ENCODE results near the gene NOD1. TPM values are rescaled to one million over a fixed set of nuclear protein-coding genes. Genes with fewer than 3 reads are reported as not detected.
A peak's percentile ranks its signal among the peaks of the same experiment; 100 is the strongest.

The NOD1 gene
- total RNA-seq, 1 donor from 2014 or later = 32.7 TPM

DNA sequence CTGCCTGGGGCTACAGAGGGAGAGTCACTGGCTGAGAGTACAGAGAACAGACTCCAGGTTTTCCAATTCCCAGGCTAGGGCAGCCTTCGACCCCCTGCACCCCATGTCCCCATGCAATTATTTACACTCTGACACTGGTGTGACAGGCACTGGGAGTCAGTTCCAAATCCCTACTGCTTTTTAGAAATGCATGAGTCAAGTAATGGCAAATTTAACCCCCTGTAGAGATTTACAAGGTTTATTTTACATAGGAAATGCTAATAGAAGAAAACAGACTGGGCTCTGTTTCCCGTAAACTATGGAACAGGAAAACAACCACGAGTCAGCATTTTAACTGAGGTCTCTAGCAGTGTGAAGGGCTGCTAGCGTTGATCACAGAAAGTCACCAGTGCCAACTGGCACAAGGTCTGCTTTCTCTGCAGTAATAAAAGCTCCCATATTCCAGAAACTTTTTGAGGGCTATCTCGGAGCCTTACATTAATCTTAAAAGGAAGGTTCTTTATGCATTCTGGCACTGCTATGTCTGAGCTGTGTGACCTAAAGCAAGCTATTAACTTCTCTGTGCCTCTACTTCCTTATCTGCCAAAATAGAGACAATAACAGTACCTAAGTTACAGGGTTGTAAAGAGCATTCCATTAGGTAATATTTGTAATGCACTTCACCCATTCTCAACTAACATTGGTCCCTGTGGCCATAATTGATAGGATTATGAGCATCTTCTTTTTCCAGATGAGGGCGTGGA is 28.2 kb downstream of the NOD1 start:
- Mint-ChIP-seq H3K4me1 (ENCODE audit: unreplicated experiment) (peaks cover 15% of the 10 kb centered on the region), H3K36me3 (ENCODE audit: low read depth, unreplicated experiment) (peaks cover 30% of the 10 kb centered on the region), H3K27ac (ENCODE audit: unreplicated experiment) (no peak overlapping the region), H3K4me3 (ENCODE audit: unreplicated experiment) (no peak overlapping the region), H3K9me3 (ENCODE audit: unreplicated experiment) (no peaks in the 10 kb centered on the region), H3K27me3 (ENCODE audit: unreplicated experiment) (no peaks in the 10 kb centered on the region)
- DNase-seq (ENCODE audit: low spot score) = no peak
- TF ChIP-seq, protein P1, sequence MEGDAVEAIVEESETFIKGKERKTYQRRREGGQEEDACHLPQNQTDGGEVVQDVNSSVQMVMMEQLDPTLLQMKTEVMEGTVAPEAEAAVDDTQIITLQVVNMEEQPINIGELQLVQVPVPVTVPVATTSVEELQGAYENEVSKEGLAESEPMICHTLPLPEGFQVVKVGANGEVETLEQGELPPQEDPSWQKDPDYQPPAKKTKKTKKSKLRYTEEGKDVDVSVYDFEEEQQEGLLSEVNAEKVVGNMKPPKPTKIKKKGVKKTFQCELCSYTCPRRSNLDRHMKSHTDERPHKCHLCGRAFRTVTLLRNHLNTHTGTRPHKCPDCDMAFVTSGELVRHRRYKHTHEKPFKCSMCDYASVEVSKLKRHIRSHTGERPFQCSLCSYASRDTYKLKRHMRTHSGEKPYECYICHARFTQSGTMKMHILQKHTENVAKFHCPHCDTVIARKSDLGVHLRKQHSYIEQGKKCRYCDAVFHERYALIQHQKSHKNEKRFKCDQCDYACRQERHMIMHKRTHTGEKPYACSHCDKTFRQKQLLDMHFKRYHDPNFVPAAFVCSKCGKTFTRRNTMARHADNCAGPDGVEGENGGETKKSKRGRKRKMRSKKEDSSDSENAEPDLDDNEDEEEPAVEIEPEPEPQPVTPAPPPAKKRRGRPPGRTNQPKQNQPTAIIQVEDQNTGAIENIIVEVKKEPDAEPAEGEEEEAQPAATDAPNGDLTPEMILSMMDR (IDR thresholded peaks at IDR 0.05; ENCODE audit: unreplicated experiment) = no peak

DNA sequence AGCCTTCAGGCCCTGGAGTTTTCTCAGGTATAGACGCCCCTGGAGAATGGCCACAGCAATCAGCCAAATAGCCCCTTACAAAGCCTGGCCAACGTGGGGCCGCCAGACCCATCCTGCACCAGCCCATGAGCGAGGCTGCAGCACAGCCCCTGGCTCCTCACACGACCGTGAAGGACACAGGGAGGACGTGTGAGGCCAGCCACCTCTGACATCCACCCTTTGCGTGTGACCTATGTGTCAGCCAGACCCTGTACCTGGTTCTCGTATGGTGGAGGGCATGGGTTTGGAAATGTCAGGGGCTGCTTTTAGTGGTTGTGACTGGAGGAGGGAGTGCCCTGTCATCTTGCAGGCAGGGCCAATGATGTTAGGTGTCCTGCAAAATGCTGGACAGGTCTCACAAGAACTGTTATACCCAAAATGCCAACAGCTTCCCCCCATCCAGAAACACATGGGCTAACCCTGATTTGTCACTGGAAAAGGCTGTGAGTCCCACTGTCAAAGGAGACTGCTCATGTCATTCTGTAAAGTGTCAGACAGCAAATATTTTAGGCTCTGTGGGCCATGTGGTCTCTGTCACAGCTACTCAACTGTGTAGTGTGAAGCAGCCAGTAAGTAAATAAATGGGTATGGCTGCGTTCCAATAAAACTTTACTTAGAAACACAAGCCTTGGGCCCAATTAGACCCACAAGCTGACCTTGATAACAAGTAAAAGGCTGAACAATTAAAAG is 30.0 kb downstream of the NOD1 start:
- Mint-ChIP-seq H3K9me3 (ENCODE audit: unreplicated experiment) (no peaks in the 10 kb centered on the region), H3K27me3 (ENCODE audit: unreplicated experiment) (no peaks in the 10 kb centered on the region), H3K27ac (ENCODE audit: unreplicated experiment) (no peak overlapping the region), H3K4me1 (ENCODE audit: unreplicated experiment) (peaks cover 8% of the 10 kb centered on the region), H3K4me3 (ENCODE audit: unreplicated experiment) (no peak overlapping the region), H3K36me3 (ENCODE audit: low read depth, unreplicated experiment) (peaks cover 27% of the 10 kb centered on the region)
- TF ChIP-seq, protein P1 (IDR thresholded peaks at IDR 0.05; ENCODE audit: unreplicated experiment) = no peak
- DNase-seq (ENCODE audit: low spot score) = no peak

DNA sequence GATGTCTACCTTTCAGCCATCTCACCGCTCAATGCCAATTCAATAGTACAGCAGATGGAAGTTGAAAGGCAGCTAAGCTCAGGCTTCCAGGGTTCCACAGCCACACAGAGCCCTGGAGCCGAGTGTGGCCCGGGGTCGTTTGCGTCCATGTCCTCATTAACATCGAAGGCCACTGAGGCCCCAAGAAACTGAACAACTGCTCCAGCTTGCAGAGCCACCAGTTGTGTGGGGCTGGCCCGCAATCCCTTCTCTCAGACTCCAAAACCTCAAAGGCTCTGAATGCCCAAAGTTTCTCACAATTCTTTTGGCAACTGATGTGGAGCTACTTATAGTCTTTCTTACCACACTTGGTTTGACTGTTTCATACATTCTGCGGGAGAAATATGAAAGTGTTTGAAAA is 31.1 kb downstream of the NOD1 start:
- DNase-seq (ENCODE audit: low spot score) = no peak
- no peak overlapping the region for H3K27ac Mint-ChIP-seq (ENCODE audit: unreplicated experiment)
- TF ChIP-seq, protein P1 (IDR thresholded peaks at IDR 0.05; ENCODE audit: unreplicated experiment) = no peak
- H3K27me3 Mint-ChIP-seq (ENCODE audit: unreplicated experiment) = no peaks in the 10 kb centered on the region
- H3K9me3 Mint-ChIP-seq (ENCODE audit: unreplicated experiment) = no peaks in the 10 kb centered on the region
- H3K4me3 Mint-ChIP-seq (ENCODE audit: unreplicated experiment) = peak overlapping the region; percentile 47
- peaks cover 22% of the 10 kb centered on the region for H3K36me3 Mint-ChIP-seq (ENCODE audit: low read depth, unreplicated experiment)
- H3K4me1 Mint-ChIP-seq (ENCODE audit: unreplicated experiment) = peaks cover 6% of the 10 kb centered on the region

DNA sequence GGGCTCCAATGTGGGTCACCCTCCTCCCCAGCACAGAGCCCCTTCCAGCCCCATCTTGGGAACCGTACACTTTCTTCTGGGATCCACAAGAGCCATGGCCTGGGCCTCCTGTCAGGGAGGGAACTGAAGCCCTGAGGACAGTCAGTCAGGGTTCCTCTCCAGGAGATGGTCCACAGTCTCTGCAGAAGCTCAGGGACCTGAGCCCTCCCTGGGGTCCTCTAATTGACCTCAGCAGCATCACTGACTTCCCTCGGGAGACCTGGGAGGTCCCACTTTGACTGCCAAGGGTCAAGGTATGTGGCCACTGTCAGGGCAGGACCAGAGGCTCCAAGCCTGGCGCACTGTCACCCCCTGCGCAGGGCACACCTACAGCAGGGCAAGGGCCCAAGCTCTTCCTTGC is 32.3 kb downstream of the NOD1 start:
- no peaks in the 10 kb centered on the region for H3K9me3 Mint-ChIP-seq (ENCODE audit: unreplicated experiment)
- DNase-seq (ENCODE audit: low spot score) = no peak
- H3K27ac Mint-ChIP-seq (ENCODE audit: unreplicated experiment) = peak overlapping the region; percentile 7
- H3K4me1 Mint-ChIP-seq (ENCODE audit: unreplicated experiment) = peaks cover 6% of the 10 kb centered on the region
- peaks cover 22% of the 10 kb centered on the region for H3K36me3 Mint-ChIP-seq (ENCODE audit: low read depth, unreplicated experiment)
- TF ChIP-seq, protein P1 (IDR thresholded peaks at IDR 0.05; ENCODE audit: unreplicated experiment) = no peak
- H3K4me3 Mint-ChIP-seq (ENCODE audit: unreplicated experiment) = peak overlapping the region; percentile 60
- H3K27me3 Mint-ChIP-seq (ENCODE audit: unreplicated experiment) = no peaks in the 10 kb centered on the region

DNA sequence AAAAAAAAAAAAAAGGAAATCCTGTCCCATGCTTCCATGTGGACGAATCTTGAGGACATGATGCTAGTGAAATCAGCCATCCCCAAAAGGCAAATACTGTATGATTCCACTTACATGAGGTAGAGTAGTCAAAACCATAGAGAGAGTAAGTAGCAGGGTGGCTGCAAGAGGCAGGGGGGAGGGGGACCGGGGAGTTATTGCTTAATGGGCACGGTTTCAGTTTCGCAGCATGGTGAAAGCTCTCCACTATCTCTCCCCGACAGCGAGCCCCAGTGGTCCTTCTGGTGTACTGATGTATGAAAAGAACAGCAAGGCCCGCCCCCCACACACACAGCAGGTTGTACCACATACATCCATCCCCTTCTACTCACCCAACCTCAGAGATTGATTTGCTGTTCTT is 32.8 kb downstream of the NOD1 start:
- H3K27me3 Mint-ChIP-seq (ENCODE audit: unreplicated experiment) = no peaks in the 10 kb centered on the region
- DNase-seq (ENCODE audit: low spot score) = no peak
- H3K9me3 Mint-ChIP-seq (ENCODE audit: unreplicated experiment) = no peaks in the 10 kb centered on the region
- H3K36me3 Mint-ChIP-seq (ENCODE audit: low read depth, unreplicated experiment) = peaks cover 18% of the 10 kb centered on the region
- H3K4me3 Mint-ChIP-seq (ENCODE audit: unreplicated experiment) = peak overlapping the region; percentile 60
- H3K4me1 Mint-ChIP-seq (ENCODE audit: unreplicated experiment) = peaks cover 6% of the 10 kb centered on the region
- H3K27ac Mint-ChIP-seq (ENCODE audit: unreplicated experiment) = peak overlapping the region; percentile 7
- TF ChIP-seq, protein P1 (IDR thresholded peaks at IDR 0.05; ENCODE audit: unreplicated experiment) = no peak
